IMR-90 (cell line): Measurements from ENCODE around the gene BUD23. TPM values are rescaled to one million over a fixed set of nuclear protein-coding genes. Genes with fewer than 3 reads are reported as not detected.

Experiments
- ATAC-seq: fragments of 200-7000 bp; cut with Tn5 transposase; 2 replicates; pipeline ENCODE4 v1.9.1; 2020; ENCODE audit warnings: low read depth, mild to moderate bottlenecking, moderate library complexity
- BruUV-seq: library from RNA; stranded (reverse); fragments of 400-500 nt; replicated peaks from 2 replicates; lab custom pipeline; 2021; lab: Mats Ljungman, UMichigan
- CTCF ChIA-PET: fragments of 300-600 bp; formaldehyde crosslinking; extraction: SDS; loops from one replicate; lab custom pipeline; 2021; ENCODE audit warnings: antibody characterized with exemption; lab: Yijun Ruan, JAX
- POLR2A ChIA-PET: fragments of 300-600 bp; sonication (Branson Sonifier 250); formaldehyde crosslinking; loops from one replicate; lab custom pipeline; 2022; ENCODE audit warnings: antibody characterized with exemption; ENCODE audit not compliant: unreplicated experiment; lab: Charles Lee
- DNase-seq: peaks from one replicate; pipeline ENCODE4 v3.0.0; 2013
- H2AFZ ChIP-seq: replicated peaks from 2 replicates; pipeline ENCODE3; 2013; ENCODE audit warnings: low read length, mild to moderate bottlenecking; ENCODE audit not compliant: poor library complexity
- H2AK5ac ChIP-seq: 2 replicates; pipeline ENCODE4 v1.6.1; 2013; ENCODE audit warnings: low read depth, low read length, inconsistent platforms
- H2AK9ac ChIP-seq: replicated peaks from 2 replicates; pipeline ENCODE3; 2013; ENCODE audit warnings: mild to moderate bottlenecking, low read depth, low read length, moderate library complexity; ENCODE audit not compliant: poor library complexity
- H2BK120ac ChIP-seq: 2 replicates; pipeline ENCODE4 v1.6.1; 2013; ENCODE audit warnings: low read depth, low read length, inconsistent platforms
- H2BK15ac ChIP-seq: 3 replicates; pipeline ENCODE4 v1.6.1; 2013; ENCODE audit warnings: low read depth, low read length, inconsistent platforms
- H2BK20ac ChIP-seq: 2 replicates; pipeline ENCODE4 v1.6.1; 2013; ENCODE audit warnings: low read depth, mild to moderate bottlenecking, inconsistent platforms, low read length, moderate library complexity
- H2BK5ac ChIP-seq: 2 replicates; pipeline ENCODE4 v1.6.1; 2013; ENCODE audit warnings: mild to moderate bottlenecking, low read depth, low read length, inconsistent platforms; ENCODE audit not compliant: poor library complexity, severe bottlenecking
- H3K14ac ChIP-seq: replicated peaks from 2 replicates; pipeline ENCODE4 v1.6.1; 2013; ENCODE audit warnings: low read depth, low read length, inconsistent platforms
- H3K18ac ChIP-seq: 2 replicates; pipeline ENCODE4 v1.6.1; 2013; ENCODE audit warnings: low read depth, low read length, control low read depth
- H3K23ac ChIP-seq: 2 replicates; pipeline ENCODE4 v1.6.1; 2013; ENCODE audit warnings: low read depth, low read length, inconsistent platforms
- H3K27ac ChIP-seq: 2 replicates; pipeline ENCODE4 v1.5.1; 2013; ENCODE audit warnings: mild to moderate bottlenecking, control low read depth, low read length; ENCODE audit not compliant: insufficient read depth
- H3K27me3 ChIP-seq: 2 replicates; pipeline ENCODE4 v1.6.1; 2013; ENCODE audit warnings: low read length; ENCODE audit not compliant: control insufficient read depth, insufficient read depth
- H3K36me3 ChIP-seq: 2 replicates; pipeline ENCODE4 v1.6.1; 2013; ENCODE audit warnings: low read length, mixed read lengths; ENCODE audit not compliant: control insufficient read depth, insufficient read depth
- H3K4ac ChIP-seq: 2 replicates; pipeline ENCODE4 v1.6.1; 2013; ENCODE audit warnings: low read depth, low read length, inconsistent platforms
- H3K4me1 ChIP-seq: 2 replicates; pipeline ENCODE4 v1.6.1; 2013; ENCODE audit warnings: low read length, mixed read lengths; ENCODE audit not compliant: control insufficient read depth, insufficient read depth
- H3K4me2 ChIP-seq: 2 replicates; pipeline ENCODE4 v1.6.1; 2013; ENCODE audit warnings: low read depth, mild to moderate bottlenecking, control low read depth, low read length, moderate library complexity
- H3K4me3 ChIP-seq: 2 replicates; pipeline ENCODE4 v1.5.1; 2013; ENCODE audit warnings: low read depth, mild to moderate bottlenecking, control low read depth, low read length, moderate library complexity; ENCODE audit not compliant: insufficient read depth
- H3K56ac ChIP-seq: 2 replicates; pipeline ENCODE4 v1.6.1; 2013; ENCODE audit warnings: low read length, inconsistent platforms; ENCODE audit not compliant: insufficient read depth; ENCODE audit errors: extremely low read depth
- H3K79me1 ChIP-seq, 2 experiments: 2 replicates each; pipeline ENCODE4 v1.6.1; 2013; ENCODE audit warnings: low read length in 2 of 2, inconsistent platforms in 1 of 2, low read depth in 1 of 2
- H3K9ac ChIP-seq: 2 replicates; pipeline ENCODE4 v1.6.1; 2013; ENCODE audit warnings: low read depth, low read length, control low read depth
- H3K9me1 ChIP-seq: 2 replicates; pipeline ENCODE4 v1.6.1; 2013; ENCODE audit warnings: low read length, inconsistent platforms; ENCODE audit not compliant: insufficient read depth
- H3K9me3 ChIP-seq: 2 replicates; pipeline ENCODE4 v1.6.1; 2013; ENCODE audit warnings: low read length; ENCODE audit not compliant: control insufficient read depth, insufficient read depth
- H4K20me1 ChIP-seq: 2 replicates; pipeline ENCODE4 v1.6.1; 2013; ENCODE audit warnings: low read length, inconsistent platforms; ENCODE audit not compliant: insufficient read depth
- H4K5ac ChIP-seq: 2 replicates; pipeline ENCODE4 v1.6.1; 2013; ENCODE audit warnings: mild to moderate bottlenecking, low read depth, low read length, control low read depth
- H4K8ac ChIP-seq, 2 experiments: 2 replicates each; pipeline ENCODE4 v1.6.1; 2013; ENCODE audit warnings: low read depth in 2 of 2, low read length in 2 of 2, control low read depth in 1 of 2, inconsistent platforms in 1 of 2
- H4K91ac ChIP-seq: 2 replicates; pipeline ENCODE4 v1.6.1; 2013; ENCODE audit warnings: low read depth, low read length, inconsistent platforms; ENCODE audit not compliant: insufficient read depth
- BHLHE40 ChIP-seq: fragments of 150-350 bp; IDR thresholded peaks from 2 replicates; pipeline ENCODE4 v1.6.1; 2016; ENCODE audit warnings: mild to moderate bottlenecking, low read depth, low read length
- CEBPB ChIP-seq: IDR thresholded peaks from 2 replicates; pipeline ENCODE4 v1.6.1; 2012; ENCODE audit warnings: low read depth, low read length, improper control_type of control experiment
- CHD1 ChIP-seq: IDR thresholded peaks from 2 replicates; pipeline ENCODE4 v1.6.1; 2012; ENCODE audit warnings: low read depth, low read length, improper control_type of control experiment
- CTCF ChIP-seq: conservative IDR thresholded peaks from 2 replicates; pipeline ENCODE4 v1.5.1; 2012; ENCODE audit warnings: mild to moderate bottlenecking, low read depth, low read length, improper control_type of control experiment
- FOS ChIP-seq: fragments of 150-350 bp; IDR thresholded peaks from 2 replicates; pipeline ENCODE4 v1.6.1; 2016; ENCODE audit warnings: low read depth, low read length
- MAFK ChIP-seq: IDR thresholded peaks from 2 replicates; pipeline ENCODE4 v1.6.1; 2012; ENCODE audit warnings: low read depth, low read length, improper control_type of control experiment
- MAZ ChIP-seq: IDR thresholded peaks from 2 replicates; pipeline ENCODE4 v1.6.1; 2012; ENCODE audit warnings: low read depth, mild to moderate bottlenecking, low read length, improper control_type of control experiment, moderate library complexity, borderline replicate concordance
- MXI1 ChIP-seq: IDR thresholded peaks from 2 replicates; pipeline ENCODE4 v1.6.1; 2012; ENCODE audit warnings: low read depth, mild to moderate bottlenecking, low read length, moderate library complexity, borderline replicate concordance
- NFE2L2 ChIP-seq: fragments of 150-350 bp; IDR thresholded peaks from 2 replicates; pipeline ENCODE4 v1.6.1; 2016; ENCODE audit warnings: low read depth, mild to moderate bottlenecking, low read length
- POLR2A ChIP-seq: IDR thresholded peaks from 2 replicates; pipeline ENCODE4 v1.6.1; 2012; ENCODE audit warnings: mild to moderate bottlenecking, low read depth, low read length
- RAD21 ChIP-seq: IDR thresholded peaks from 2 replicates; pipeline ENCODE4 v1.6.1; 2012; ENCODE audit warnings: low read length, improper control_type of control experiment
- RCOR1 ChIP-seq: IDR thresholded peaks from 2 replicates; pipeline ENCODE4 v1.6.1; 2012; ENCODE audit warnings: mild to moderate bottlenecking, low read length, improper control_type of control experiment; ENCODE audit not compliant: insufficient replicate concordance
- RFX5 ChIP-seq: IDR thresholded peaks from 2 replicates; pipeline ENCODE4 v1.8.0; 2012; ENCODE audit warnings: low read depth, mild to moderate bottlenecking, low read length, moderate library complexity
- SMC3 ChIP-seq: fragments of 150-350 bp; IDR thresholded peaks from 2 replicates; pipeline ENCODE4 v1.6.1; 2016; ENCODE audit warnings: low read depth, mild to moderate bottlenecking, antibody characterized with exemption, low read length, moderate library complexity
- WGBS, 2 experiments: methylation state at CpG; one replicate each; pipeline versions ENCODE4 v1.1.5 to v1.1.7; 2013; ENCODE audit warnings: missing lambda C conversion rate in 2 of 2; ENCODE audit not compliant: insufficient read length in 1 of 2; ENCODE audit errors: extremely low coverage in 2 of 2; 5-methylcytosine and 5-hydroxymethylcytosine counted together
- dilution Hi-C: fragments of 300-500 bp; cut with HindIII; formaldehyde crosslinking; loops from one replicate; pipeline ENCODE4 v1.14.3; 2018; ENCODE audit warnings: low sequenced_read_pairs; ENCODE audit not compliant: unreplicated experiment
- in situ Hi-C: fragments of 300-500 bp; cut with MboI; formaldehyde crosslinking; loops from 3 replicates; pipeline ENCODE4 v1.14.3; 2019; ENCODE audit warnings: low sequenced_read_pairs, inconsistent platforms, mixed read lengths
- intact Hi-C: fragments of 100-400 bp; cut with micrococcal nuclease; formaldehyde crosslinking; loops from 2 replicates; pipeline ENCODE4 v1.10.0; 2022
- polyA plus RNA-seq, 3 experiments: library from polyadenylated mRNA; depleted of rRNA; stranded (reverse); fragments of >200 nt; gene quantifications; 2 replicates each; pipeline ENCODE4 v1.2.3, GENCODE V29; 2012; ENCODE audit warnings: low replicate concordance in 1 of 3
- total RNA-seq: library from RNA; depleted of rRNA; stranded (reverse); fragments of >200 nt; gene quantifications from 2 replicates; pipeline ENCODE4 v1.2.3, GENCODE V29; 2012
- TF ChIP-seq, protein P1 (sequence below): fragments of 150-350 bp; IDR thresholded peaks from 2 replicates; pipeline ENCODE4 v1.6.1; 2017; ENCODE audit warnings: mild to moderate bottlenecking, antibody characterized with exemption, low read length, low read depth
- TF ChIP-seq, protein P2 (sequence below): fragments of 150-350 bp; IDR thresholded peaks from 2 replicates; pipeline ENCODE4 v1.6.1; 2016; ENCODE audit warnings: low read depth, mild to moderate bottlenecking, low read length, moderate library complexity, borderline replicate concordance

The BUD23 gene
- total and polyA plus RNA-seq, 2 of the 4 experiments (the other 2 are of a cell fraction), result 35.7 to 65.2 TPM

GRCh38 chr7:73699370-73700068 lies 16.1 kb downstream of the BUD23 start:
- Histone ChIP-seq H3K9me1 (0 out of 2 replicates have a peak, but pooled peaks cover 4% of the 10 kb centered on the region), H2AFZ (no peak overlapping the region), H3K9me3 (no peaks in the 10 kb centered on the region), H2BK15ac (no peak overlapping the region), H2BK20ac (no peak overlapping the region), H2BK5ac (no peak overlapping the region), H3K23ac (no peak overlapping the region), H3K79me1 (peaks cover 0 to 8% of the 10 kb centered on the region in 2 experiments; a peak in 2 of 4 replicates), H3K4me2 (no peak overlapping the region), H3K14ac (no peak overlapping the region), H3K36me3 (peaks cover 69% of the 10 kb centered on the region), H3K4me1 (peaks cover 2% of the 10 kb centered on the region; the same call in 1 of the 2 replicates), H3K18ac (no peak overlapping the region), H2AK9ac (peak overlapping the region; percentile 55), H4K8ac (no peak overlapping the region), H3K27ac (no peak overlapping the region), H4K5ac (no peak overlapping the region), H3K56ac (no peak overlapping the region), H3K4ac (no peak overlapping the region), H2AK5ac (no peak overlapping the region), H2BK120ac (no peak overlapping the region), H3K9ac (no peak overlapping the region), H4K20me1 (peaks cover 22% of the 10 kb centered on the region), H3K27me3 (no peaks in the 10 kb centered on the region), H4K91ac (no peak overlapping the region), H3K4me3 (no peak overlapping the region)
- ATAC-seq (no peak), DNase-seq (no peak)
- dilution Hi-C loops, result no loop called here
- CTCF ChIA-PET, result no interaction called here
- WGBS, 2 experiments, result 83% methylated on average over 3 of the region's 15 CpGs; no CpG with 5 or more reads in 1 of the 2 experiments
- no TSS peak for BruUV-seq
- no peak for TF ChIP-seq RFX5
- TF ChIP-seq, protein P1, sequence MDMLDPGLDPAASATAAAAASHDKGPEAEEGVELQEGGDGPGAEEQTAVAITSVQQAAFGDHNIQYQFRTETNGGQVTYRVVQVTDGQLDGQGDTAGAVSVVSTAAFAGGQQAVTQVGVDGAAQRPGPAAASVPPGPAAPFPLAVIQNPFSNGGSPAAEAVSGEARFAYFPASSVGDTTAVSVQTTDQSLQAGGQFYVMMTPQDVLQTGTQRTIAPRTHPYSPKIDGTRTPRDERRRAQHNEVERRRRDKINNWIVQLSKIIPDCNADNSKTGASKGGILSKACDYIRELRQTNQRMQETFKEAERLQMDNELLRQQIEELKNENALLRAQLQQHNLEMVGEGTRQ, result no peak
- TF ChIP-seq, protein P2, sequence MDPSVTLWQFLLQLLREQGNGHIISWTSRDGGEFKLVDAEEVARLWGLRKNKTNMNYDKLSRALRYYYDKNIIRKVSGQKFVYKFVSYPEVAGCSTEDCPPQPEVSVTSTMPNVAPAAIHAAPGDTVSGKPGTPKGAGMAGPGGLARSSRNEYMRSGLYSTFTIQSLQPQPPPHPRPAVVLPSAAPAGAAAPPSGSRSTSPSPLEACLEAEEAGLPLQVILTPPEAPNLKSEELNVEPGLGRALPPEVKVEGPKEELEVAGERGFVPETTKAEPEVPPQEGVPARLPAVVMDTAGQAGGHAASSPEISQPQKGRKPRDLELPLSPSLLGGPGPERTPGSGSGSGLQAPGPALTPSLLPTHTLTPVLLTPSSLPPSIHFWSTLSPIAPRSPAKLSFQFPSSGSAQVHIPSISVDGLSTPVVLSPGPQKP, result no peak
- TF ChIP-seq RAD21, result no peak
- TF ChIP-seq SMC3, result no peak
- TF ChIP-seq RCOR1, result no peak
- no peak for TF ChIP-seq MAZ
- no peak for TF ChIP-seq CHD1
- TF ChIP-seq CTCF, result no peak
- no peak for TF ChIP-seq FOS
- TF ChIP-seq MAFK, result no peak
- no peak for TF ChIP-seq POLR2A
- no peak for TF ChIP-seq NFE2L2
- no peak for TF ChIP-seq CEBPB
- no peak for TF ChIP-seq MXI1
- TF ChIP-seq BHLHE40, result no peak
- in situ Hi-C loops, result no loop called here
- POLR2A ChIA-PET, result no interaction called here
- intact Hi-C loops, result no loop called here
